ENCODE measurements around the gene MIDN.

GRCh38 chr19:1249990-1250436 lies 1.6 kb downstream of the MIDN start:
- TF ChIP-seq, protein P1, sequence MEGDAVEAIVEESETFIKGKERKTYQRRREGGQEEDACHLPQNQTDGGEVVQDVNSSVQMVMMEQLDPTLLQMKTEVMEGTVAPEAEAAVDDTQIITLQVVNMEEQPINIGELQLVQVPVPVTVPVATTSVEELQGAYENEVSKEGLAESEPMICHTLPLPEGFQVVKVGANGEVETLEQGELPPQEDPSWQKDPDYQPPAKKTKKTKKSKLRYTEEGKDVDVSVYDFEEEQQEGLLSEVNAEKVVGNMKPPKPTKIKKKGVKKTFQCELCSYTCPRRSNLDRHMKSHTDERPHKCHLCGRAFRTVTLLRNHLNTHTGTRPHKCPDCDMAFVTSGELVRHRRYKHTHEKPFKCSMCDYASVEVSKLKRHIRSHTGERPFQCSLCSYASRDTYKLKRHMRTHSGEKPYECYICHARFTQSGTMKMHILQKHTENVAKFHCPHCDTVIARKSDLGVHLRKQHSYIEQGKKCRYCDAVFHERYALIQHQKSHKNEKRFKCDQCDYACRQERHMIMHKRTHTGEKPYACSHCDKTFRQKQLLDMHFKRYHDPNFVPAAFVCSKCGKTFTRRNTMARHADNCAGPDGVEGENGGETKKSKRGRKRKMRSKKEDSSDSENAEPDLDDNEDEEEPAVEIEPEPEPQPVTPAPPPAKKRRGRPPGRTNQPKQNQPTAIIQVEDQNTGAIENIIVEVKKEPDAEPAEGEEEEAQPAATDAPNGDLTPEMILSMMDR (IDR thresholded peaks at IDR 0.05) = no peak
- no peak for TF ChIP-seq POLR2A (IDR thresholded peaks at IDR 0.05)

Measured in adrenal gland (tissue), 5 donors.